Stomach (tissue), 4 donors: Measurements from ENCODE around the gene SEL1L2.

ENCODE experiments used
- EP300 ChIP-seq: sonication (generic); formaldehyde crosslinking; IDR thresholded peaks from one replicate; pipeline ENCODE4 v1.6.1; 2017; ENCODE audit warnings: antibody characterized with exemption
- POLR2AphosphoS5 ChIP-seq, 3 donors: sonication (generic); formaldehyde crosslinking; IDR thresholded peaks; one replicate each; pipeline ENCODE4 v1.6.1; 2016; ENCODE audit warnings: antibody characterized with exemption in 3 of 3
- TF ChIP-seq, protein P1 (sequence below), 7 experiments: fragments of 450-650 bp in 4 of 7; fragments of 200-600 bp in 3 of 7; sonication (generic) in 3 of 7; IDR thresholded peaks; one replicate each; pipeline ENCODE4 v1.5.1; 2016 to 2019; ENCODE audit warnings: antibody characterized with exemption in 7 of 7, control low read depth in 2 of 7, mild to moderate bottlenecking in 1 of 7

DNA sequence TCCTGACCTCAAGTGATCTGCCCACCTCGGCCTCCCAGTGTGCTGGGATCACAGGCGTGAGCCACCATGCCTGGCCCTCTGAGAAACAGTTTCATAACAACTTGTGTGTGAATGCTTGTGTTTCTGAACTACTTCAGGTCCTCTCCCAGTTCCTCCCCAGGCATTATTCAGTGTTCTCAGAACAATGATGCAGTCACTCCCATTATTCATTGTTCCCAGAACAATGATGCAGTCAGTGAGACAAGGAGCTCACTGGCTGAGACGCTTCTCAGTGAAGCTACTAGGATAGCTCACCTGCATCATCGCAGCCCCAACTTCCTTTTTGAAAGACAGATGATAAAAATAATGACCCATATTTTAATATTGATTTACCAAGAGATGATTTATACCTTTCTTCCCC, 134.1 kb downstream of the SEL1L2 start:
- TF ChIP-seq, protein P1, sequence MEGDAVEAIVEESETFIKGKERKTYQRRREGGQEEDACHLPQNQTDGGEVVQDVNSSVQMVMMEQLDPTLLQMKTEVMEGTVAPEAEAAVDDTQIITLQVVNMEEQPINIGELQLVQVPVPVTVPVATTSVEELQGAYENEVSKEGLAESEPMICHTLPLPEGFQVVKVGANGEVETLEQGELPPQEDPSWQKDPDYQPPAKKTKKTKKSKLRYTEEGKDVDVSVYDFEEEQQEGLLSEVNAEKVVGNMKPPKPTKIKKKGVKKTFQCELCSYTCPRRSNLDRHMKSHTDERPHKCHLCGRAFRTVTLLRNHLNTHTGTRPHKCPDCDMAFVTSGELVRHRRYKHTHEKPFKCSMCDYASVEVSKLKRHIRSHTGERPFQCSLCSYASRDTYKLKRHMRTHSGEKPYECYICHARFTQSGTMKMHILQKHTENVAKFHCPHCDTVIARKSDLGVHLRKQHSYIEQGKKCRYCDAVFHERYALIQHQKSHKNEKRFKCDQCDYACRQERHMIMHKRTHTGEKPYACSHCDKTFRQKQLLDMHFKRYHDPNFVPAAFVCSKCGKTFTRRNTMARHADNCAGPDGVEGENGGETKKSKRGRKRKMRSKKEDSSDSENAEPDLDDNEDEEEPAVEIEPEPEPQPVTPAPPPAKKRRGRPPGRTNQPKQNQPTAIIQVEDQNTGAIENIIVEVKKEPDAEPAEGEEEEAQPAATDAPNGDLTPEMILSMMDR (IDR thresholded peaks at IDR 0.05) = no peak
- TF ChIP-seq EP300 (no peak), POLR2AphosphoS5 (IDR thresholded peaks at IDR 0.05) (no peak)
